GM21390 (cell line): Measurements from ENCODE around the gene KIF6.

ENCODE experiments used
- ATAC-seq: cut with Tn5 transposase; IDR thresholded peaks from one replicate; pipeline ENCODE4 v1.9.1; 2021; ENCODE audit not compliant: unreplicated experiment

The KIF6 gene

DNA sequence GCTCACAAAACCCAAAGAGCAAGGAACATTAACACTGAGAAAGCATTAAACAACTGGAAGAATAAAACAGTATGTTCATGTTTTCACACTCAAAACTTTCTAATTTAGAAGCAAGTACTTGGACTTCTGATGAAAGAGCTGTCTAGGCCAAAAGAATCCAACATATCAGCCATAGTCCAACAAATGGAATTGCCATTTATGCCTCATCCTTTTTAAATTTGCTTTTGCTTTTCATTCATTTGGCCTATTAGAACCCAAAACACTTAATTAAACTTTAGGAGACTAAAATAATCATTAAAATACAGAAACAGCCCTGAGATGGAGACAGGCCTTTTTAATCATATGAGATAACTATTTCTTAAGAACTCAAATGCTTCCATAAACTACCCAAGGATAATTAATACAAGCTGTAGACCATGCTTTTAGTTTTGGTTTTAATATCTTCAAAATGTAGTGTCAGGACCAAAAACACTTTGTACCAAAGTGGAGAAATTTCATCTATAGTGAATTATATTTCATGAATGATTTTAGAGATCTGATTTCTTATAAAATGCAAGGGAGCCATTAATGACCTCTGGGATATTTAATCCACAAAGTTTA, 166.5 kb downstream of the KIF6 start:
- no peak for ATAC-seq

GRCh38 chr6:39558079-39558478, 167.1 kb downstream of the KIF6 start:
- no peak for ATAC-seq

- ATAC-seq, result no peak
These were observed 170.1 kb downstream of the KIF6 start for GRCh38 chr6:39555136-39555535.

DNA sequence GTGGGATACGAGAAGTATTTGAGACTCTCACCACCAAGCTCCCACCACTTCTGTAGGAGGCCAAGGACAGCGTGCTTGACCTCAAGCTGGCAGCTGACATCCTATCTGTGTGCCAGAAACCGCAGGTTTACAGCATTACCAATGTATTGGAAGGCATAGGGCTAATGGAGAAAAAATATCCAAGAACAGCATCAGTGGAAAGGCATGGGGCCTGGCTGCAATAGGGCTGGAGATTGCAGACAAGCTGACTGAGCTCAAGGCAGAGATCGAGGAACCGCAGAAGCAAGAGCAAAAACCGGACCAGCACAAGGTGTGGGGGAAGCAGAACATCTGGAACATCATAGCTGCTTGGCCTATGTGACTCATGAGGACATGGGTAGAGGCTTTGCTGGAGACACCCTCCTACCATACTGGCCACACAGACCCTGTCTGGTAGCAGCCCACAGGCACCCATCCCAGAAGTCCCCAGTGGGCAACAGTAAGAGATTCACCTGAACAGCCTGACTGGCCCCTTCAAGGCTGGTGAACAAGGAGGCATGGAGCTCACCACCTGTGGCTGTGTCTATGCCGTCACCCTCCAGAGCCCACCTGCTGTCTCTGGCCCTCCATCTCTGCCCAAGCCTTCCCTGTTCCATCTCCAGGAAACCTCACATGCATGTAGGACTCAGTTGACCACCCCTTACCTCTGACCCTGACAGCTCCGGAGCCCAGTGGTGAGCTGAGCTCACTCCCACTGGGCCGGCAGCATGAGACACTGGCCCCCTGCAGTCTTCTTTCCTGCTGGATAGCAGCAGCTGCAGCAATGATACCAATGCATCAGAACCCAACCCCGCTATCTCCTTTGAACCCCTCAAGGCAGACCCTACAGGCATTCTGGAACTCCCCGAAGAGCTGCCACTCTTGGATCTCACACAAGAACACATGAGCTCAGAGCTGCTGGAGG, 171.1 kb downstream of the KIF6 start:
- no peak for ATAC-seq

GRCh38 chr6:39553029-39553428, 172.2 kb downstream of the KIF6 start:
- no peak for ATAC-seq

- ATAC-seq, result no peak
These were observed 175.0 kb downstream of the KIF6 start for GRCh38 chr6:39550191-39550590.

DNA sequence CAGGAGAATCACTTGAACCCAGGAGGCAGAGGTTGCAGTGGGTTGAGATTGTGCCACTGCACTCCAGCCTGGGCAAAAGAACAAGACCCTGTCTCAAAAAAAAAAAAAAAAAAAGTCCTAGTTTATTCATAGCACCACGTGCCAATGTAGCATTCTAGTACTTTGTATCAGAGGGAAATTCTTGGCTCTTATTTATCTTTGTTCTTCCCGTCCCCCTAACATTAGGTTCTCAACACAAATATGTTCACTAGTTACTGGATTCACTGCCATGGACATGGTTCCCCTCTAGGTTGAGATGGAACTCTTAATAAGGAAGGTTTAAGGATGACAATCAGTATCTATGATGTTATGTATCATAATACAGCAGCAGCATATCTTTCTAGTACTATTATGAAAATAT, 178.5 kb downstream of the KIF6 start:
- ATAC-seq, result no peak

GRCh38 chr6:39543950-39544349, 181.3 kb downstream of the KIF6 start:
- ATAC-seq, result no peak

- no peak for ATAC-seq
These were observed 182.1 kb downstream of the KIF6 start for GRCh38 chr6:39543095-39543494.

DNA sequence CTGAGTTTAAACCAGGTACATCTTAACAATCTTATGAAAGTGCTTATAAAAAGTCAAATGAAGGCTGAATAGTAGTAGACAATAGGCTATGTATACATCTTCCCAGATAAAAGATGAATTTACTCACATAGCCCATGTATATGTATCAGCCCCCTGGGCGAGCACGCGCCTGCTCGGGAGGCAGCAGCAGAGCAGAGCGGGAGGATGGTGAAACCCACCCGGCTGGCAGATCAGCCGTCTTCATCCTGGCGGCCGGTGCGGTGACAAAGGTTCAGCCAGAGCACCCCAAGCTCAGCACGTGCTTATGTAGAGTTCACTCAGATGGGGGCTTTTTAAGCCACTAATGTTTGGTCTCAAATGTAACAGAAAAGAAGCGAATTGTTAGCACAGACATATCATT, 184.8 kb downstream of the KIF6 start:
- no peak for ATAC-seq

- peak; percentile 99 for ATAC-seq
These were observed 194.9 kb downstream of the KIF6 start for GRCh38 chr6:39530201-39530759.

DNA sequence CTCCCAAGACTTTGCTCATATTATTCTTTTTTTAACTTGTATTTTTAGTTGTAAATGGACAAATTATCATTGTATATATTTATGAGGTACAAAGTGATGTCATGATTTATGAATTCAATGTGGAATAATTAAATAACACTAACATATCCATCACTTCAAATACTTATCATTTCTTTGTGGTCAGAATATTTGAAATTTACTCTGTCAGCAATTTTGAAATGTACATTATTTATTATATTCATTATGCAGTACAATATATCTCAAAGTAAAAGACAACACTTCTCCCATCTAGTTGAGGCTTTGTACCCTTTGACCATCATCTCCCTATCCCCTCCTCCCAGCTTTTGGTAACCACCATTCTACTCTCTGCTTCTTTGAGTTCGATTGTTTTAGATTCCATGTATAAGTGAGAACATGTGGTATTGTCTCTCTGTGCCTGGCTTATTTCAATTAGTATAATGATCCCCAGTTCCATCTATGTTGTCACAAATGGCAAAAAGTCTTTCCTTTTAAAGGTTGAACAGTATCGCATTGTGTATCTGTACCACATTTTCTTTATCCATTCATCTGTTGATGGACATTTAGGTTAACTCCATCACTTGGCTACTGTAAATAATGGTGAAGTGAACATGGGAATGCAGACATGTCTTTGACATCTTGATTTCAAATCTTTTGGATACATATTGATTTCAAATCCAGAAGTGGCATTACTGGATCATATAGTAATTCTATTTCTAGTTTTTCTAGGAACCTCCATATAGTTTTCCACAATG, 197.2 kb downstream of the KIF6 start:
- no peak for ATAC-seq

- no peak for ATAC-seq
These were observed 201.2 kb downstream of the KIF6 start for GRCh38 chr6:39524007-39524406.

- no peak for ATAC-seq
These were observed 203.2 kb downstream of the KIF6 start for GRCh38 chr6:39521958-39522357.

GRCh38 chr6:39520916-39521315, 204.3 kb downstream of the KIF6 start:
- no peak for ATAC-seq

DNA sequence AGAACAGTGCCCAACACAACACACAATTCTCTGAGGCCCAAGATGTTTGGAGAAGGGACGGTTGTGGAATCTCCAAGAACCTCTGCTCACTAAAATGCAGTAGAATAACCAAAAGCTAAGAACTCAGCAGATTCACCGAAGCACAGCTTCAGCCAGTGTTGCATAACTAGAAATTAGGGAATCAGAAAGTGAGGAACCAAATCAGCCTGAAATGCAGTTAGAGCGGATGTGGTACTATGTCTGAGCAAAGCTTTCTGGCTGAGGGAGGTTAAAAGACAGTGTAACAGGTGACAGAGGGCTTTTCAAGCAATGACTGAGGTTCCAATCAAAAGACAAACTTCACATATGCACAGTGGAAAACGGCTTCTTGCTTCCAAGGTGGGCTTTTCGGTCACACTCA, 204.8 kb downstream of the KIF6 start:
- ATAC-seq, result no peak

DNA sequence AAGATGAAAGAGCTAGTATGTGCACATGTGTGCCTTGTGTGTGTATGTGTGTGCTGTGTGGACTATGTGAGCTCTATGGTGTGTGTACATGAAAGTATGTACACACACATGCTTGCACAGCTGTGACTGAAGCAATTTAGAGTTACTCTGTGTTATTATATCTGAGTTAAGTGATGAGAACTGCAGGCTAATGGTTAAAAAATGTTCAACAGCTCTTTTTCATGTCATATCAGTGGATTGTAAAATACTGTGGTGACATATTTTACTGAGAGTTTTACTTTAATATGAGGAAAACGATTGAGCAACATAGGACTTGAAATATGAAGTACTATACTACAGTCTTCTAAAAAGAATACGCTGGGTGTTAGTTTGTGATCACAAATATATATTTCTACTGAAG, 207.0 kb downstream of the KIF6 start:
- ATAC-seq, result no peak

DNA sequence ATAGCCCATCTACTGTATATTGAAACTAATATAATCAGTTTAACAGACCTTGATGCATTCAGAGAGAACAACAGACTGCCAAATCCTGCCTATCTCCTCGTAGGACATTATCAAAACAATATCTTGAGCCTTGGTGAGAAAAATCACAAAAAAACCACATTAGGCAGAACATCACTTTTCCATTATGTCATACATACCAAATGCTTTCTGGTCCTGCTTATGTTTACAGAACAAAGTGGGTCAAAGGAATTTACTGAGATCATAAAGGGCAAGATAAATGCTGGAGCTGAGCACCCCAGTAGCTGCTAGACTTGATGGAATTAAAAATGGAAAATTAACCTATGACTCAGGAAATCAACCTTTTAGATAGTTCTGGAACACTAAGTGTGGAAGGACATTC, 207.5 kb downstream of the KIF6 start:
- no peak for ATAC-seq

DNA sequence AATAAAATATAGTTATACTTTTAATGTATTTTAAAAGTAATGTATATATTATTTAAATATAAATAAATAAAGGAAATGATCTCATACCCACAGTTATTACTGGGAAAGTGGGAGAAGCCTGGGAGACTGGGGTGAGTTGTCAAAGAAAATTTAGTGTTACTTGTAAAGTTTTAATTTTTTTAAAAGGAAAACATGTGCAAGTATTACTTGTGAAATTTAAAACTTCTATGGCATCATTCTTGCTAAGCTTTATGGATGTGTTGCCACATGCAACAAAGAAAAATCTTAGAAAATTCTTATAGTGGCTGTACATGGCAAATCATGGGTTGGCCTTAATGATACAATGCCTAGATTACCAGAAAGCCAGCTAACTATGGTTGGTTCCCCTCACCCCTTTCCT, 208.7 kb downstream of the KIF6 start:
- ATAC-seq, result no peak

DNA sequence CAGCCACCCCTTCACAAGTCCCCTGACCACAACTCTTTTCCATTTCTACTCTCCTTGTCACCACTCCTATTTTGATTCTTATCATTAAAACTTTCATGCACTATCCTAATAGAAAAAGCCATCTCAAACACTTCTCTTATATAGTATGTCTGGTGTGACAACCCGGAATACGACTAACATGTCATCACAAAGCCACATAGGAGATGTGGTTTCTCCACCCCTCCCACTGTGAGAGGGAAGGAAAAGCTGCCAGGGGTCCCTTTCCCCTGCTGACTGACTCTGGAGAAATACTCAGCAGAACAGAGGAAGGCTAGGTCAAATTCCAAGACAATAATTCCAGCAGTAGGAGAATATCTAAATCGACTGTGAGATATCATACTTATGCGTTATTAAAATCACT, 209.7 kb downstream of the KIF6 start:
- no peak for ATAC-seq

DNA sequence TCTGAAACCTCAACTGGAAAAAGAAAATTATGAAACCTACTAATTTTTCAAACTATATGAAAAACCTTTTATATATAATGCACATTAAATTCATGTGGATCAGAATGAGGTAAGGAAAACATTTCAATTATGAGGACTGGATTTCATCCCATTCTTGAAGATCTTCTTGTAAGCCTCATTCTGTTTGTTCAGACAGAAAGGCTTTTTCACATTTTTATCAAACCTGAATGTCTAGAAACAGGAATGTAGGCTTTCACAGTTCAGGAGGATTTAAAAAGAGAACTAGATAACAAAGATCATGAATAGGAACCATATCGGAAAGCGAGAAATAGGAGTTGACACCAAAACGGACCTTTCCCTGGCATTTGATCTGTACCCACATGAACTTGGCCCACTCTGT, 210.2 kb downstream of the KIF6 start:
- ATAC-seq, result no peak
